PFSK-1 (cell line): ENCODE data around the gene NFKBIE.
A peak's percentile ranks its signal among the peaks of the same experiment; 100 is the strongest.

Source experiments
- FOXP2 ChIP-seq: optimal IDR thresholded peaks from 2 replicates; pipeline ENCODE3; 2011; ENCODE audit warnings: borderline replicate concordance, control low read depth, inconsistent platforms; ENCODE audit not compliant: insufficient read depth; ENCODE audit errors: extremely low read length, extremely low read depth
- POLR2AphosphoS5 ChIP-seq: IDR thresholded peaks from 2 replicates; pipeline ENCODE4 v1.6.1; 2012; ENCODE audit warnings: low read depth, mild to moderate bottlenecking, control low read depth, low read length, moderate library complexity
- SIN3A ChIP-seq: IDR thresholded peaks from 2 replicates; pipeline ENCODE4 v1.6.1; 2012; ENCODE audit warnings: mild to moderate bottlenecking, low read length, moderate library complexity, borderline replicate concordance; ENCODE audit not compliant: insufficient read depth
- TAF1 ChIP-seq: IDR thresholded peaks from 2 replicates; pipeline ENCODE4 v1.6.1; 2012; ENCODE audit warnings: low read length, control low read depth, borderline replicate concordance; ENCODE audit not compliant: insufficient read depth
- TF ChIP-seq, protein P1 (sequence below), 2 experiments: IDR thresholded peaks; 2 replicates each; pipeline versions ENCODE4 v1.6.1 to v1.8.0; 2011 to 2012; ENCODE audit warnings: low read depth in 2 of 2, low read length in 2 of 2, control low read depth in 1 of 2, inconsistent platforms in 1 of 2, mild to moderate bottlenecking in 1 of 2, moderate library complexity in 1 of 2; ENCODE audit not compliant: insufficient read depth in 1 of 2

Gene NFKBIE

DNA sequence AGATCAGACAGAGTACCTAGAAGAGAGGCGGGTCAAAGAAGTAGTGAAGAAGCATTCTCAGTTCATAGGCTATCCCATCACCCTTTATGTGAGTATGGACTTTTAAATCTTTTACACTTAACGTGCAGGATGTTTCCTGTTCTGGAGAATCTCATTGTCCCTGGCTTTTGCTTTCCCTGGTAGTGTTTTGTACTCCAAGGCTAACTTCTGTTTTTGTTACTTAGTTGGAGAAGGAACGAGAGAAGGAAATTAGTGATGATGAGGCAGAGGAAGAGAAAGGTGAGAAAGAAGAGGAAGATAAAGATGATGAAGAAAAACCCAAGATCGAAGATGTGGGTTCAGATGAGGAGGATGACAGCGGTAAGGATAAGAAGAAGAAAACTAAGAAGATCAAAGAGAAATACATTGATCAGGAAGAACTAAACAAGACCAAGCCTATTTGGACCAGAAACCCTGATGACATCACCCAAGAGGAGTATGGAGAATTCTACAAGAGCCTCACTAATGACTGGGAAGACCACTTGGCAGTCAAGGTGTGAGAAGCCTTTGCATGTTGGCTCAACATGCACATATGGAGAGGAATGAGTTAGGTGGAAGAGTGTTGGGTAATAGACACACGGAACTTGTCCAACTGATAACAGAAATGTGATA, 15.2 kb downstream of the NFKBIE start:
- TF ChIP-seq FOXP2: no peak
- TF ChIP-seq TAF1: no peak
- TF ChIP-seq POLR2AphosphoS5: peak; percentile 18

DNA sequence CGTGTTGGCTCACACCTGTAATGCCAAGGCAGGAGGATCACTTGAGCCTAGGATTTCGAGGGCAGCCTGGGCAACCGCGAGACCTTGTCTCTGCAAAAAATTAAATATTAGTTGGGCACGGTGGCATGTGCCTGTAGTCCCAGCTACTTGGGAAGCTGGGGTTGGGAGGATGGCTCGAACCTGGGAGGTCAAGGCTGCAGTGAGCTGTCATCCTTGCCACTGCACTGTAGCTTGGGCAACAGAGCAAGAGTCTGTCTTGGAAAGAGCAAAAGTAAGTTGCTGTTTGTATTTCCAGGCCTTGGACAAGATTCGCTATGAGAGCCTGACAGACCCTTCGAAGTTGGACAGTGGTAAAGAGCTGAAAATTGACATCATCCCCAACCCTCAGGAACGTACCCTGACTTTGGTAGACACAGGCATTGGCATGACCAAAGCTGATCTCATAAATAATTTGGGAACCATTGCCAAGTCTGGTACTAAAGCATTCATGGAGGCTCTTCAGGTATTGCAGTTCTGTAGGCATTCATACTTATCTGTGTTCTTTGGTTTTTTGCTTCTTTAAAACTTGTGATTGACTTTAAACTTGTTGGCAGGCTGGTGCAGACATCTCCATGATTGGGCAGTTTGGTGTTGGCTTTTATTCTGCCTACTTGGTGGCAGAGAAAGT, 16.1 kb downstream of the NFKBIE start:
- no peak for TF ChIP-seq SIN3A
- TF ChIP-seq TAF1: no peak
- TF ChIP-seq FOXP2: no peak
- TF ChIP-seq, protein P1, sequence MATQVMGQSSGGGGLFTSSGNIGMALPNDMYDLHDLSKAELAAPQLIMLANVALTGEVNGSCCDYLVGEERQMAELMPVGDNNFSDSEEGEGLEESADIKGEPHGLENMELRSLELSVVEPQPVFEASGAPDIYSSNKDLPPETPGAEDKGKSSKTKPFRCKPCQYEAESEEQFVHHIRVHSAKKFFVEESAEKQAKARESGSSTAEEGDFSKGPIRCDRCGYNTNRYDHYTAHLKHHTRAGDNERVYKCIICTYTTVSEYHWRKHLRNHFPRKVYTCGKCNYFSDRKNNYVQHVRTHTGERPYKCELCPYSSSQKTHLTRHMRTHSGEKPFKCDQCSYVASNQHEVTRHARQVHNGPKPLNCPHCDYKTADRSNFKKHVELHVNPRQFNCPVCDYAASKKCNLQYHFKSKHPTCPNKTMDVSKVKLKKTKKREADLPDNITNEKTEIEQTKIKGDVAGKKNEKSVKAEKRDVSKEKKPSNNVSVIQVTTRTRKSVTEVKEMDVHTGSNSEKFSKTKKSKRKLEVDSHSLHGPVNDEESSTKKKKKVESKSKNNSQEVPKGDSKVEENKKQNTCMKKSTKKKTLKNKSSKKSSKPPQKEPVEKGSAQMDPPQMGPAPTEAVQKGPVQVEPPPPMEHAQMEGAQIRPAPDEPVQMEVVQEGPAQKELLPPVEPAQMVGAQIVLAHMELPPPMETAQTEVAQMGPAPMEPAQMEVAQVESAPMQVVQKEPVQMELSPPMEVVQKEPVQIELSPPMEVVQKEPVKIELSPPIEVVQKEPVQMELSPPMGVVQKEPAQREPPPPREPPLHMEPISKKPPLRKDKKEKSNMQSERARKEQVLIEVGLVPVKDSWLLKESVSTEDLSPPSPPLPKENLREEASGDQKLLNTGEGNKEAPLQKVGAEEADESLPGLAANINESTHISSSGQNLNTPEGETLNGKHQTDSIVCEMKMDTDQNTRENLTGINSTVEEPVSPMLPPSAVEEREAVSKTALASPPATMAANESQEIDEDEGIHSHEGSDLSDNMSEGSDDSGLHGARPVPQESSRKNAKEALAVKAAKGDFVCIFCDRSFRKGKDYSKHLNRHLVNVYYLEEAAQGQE (IDR thresholded peaks at IDR 0.05; ENCODE audit: insufficient read depth in 1 of 2, low read depth in 2 of 2, low read length in 2 of 2): no peak
- TF ChIP-seq POLR2AphosphoS5: no peak

DNA sequence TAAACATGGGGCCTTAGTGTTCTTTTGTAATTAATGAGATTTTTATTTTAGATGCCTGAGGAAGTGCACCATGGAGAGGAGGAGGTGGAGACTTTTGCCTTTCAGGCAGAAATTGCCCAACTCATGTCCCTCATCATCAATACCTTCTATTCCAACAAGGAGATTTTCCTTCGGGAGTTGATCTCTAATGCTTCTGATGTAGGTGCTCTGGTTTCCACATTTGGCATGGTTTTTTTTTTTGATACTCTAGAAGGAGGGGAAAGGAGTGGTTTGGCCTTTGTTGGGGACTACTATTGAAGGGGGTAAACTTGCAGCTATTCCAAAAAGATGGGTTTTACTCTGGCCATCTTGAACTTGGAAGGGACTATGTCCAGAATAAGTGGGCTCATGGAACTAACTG, 16.8 kb downstream of the NFKBIE start:
- TF ChIP-seq, protein P1 (IDR thresholded peaks at IDR 0.05; ENCODE audit: insufficient read depth in 1 of 2, low read depth in 2 of 2, low read length in 2 of 2): no peak
- no peak for TF ChIP-seq SIN3A
- TF ChIP-seq FOXP2: no peak
- no peak for TF ChIP-seq POLR2AphosphoS5
- no peak for TF ChIP-seq TAF1

DNA sequence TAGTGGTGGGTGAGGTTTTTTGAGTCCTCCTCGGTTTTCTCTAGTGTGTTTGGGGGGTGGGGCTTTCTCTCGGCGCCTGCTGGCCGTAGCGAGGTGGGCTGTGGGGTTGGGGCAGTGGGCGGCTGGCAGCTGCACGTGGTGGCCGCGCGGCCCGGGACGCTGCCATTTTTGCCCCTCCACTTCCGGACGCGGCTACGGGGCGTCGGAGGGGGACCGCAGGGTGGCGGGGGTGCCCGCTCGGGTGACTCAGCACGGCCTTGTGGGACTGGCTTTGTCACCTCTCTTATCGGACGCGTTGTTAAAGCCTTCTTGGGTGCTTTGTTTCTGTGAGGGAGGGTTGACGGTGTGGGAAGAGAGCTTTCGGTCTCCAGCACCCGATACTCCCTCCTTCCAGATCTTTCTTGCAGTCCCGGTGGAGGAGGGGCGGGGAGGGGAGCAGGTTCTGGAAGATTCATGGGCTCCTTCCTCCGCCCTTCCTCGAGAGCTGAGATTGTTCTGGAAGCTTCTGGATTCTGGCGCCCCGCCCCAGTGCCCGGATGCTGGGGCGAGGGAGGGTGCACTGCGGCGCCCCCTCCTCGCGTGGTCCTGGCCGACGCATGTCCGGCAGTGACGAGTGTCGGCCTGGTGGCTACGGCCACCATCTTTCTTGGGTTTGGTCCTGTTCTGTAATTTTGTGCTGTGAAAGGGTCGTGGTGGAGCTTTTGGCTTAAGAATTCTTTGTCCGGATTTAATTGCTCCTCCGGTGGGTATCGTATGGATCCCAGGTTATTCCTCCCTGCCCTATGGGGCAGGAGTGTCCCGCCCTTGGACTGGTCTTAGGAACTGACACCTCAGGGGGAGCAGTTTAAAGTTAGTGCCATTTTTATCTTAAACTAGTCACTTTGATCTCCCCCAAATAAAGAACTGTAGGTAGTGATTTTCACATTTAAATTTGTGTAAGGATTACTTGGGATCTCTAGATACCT, 17.7 kb downstream of the NFKBIE start:
- no peak for TF ChIP-seq FOXP2
- 0 out of 2 replicates have a peak, but pooled peaks have one; percentile 7 for TF ChIP-seq SIN3A
- TF ChIP-seq, protein P1 (IDR thresholded peaks at IDR 0.05; ENCODE audit: insufficient read depth in 1 of 2, low read depth in 2 of 2, low read length in 2 of 2): peak in 1 of 2 experiments; percentile 33; a peak in 2 of 4 replicates
- no peak; the same call in 1 of the 2 replicates for TF ChIP-seq TAF1
- 0 out of 2 replicates have a peak, but pooled peaks have one; percentile 36 for TF ChIP-seq POLR2AphosphoS5

DNA sequence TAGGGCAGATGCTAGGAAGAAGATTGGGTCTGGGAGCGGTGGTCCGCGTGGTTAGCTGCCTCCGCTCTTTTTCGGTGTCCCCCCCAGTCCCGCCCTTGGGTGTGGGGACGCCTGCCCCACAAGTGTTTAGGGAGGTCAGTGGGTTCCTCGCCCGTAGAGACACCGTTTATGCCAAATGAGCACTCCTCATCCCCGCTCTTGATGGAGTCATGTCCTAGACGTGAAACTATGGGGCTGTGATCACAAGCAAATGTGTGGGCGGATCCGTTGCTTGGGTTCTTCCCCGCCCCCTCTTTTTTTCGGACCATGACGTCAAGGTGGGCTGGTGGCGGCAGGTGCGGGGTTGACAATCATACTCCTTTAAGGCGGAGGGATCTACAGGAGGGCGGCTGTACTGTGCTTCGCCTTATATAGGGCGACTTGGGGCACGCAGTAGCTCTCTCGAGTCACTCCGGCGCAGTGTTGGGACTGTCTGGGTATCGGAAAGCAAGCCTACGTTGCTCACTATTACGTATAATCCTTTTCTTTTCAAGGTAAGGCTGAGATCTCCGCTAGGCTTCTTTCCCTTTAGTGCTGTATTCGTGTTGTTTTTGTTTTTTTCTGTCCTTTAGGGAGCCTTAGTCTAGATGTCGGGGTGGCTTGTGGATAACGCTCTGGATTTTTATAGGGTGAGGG, 18.6 kb downstream of the NFKBIE start, which contains the start of gene HSP90AB1:
Gene HSP90AB1, plus strand, starts transcription at position 439 of the 675 bp plus-strand sequence. CDS start 1,529 bp downstream, outside the sequence.
- TF ChIP-seq TAF1 (peak; percentile 100), POLR2AphosphoS5 (peak; percentile 100), SIN3A (peak; percentile 93; the same call in 1 of the 2 replicates), FOXP2 (no peak)
- TF ChIP-seq, protein P1 (IDR thresholded peaks at IDR 0.05; ENCODE audit: insufficient read depth in 1 of 2, low read depth in 2 of 2, low read length in 2 of 2): peak; percentile 46 to 80; a peak in 3 of 4 replicates
